SK-N-MC (cell line): ENCODE results near the gene PSMG4.
A peak's percentile ranks its signal among the peaks of the same experiment; 100 is the strongest.

Source experiments
- DNase-seq: peaks from one replicate; pipeline ENCODE4 v3.0.0-alpha.2; 2011; ENCODE audit warnings: low read depth, low spot score
- H3K27ac ChIP-seq: fragments of 200-600 bp; sonication (generic); 2 replicates; pipeline ENCODE4 v1.5.1; 2016; ENCODE audit warnings: mixed run types
- H3K36me3 ChIP-seq: fragments of 200-600 bp; sonication (generic); 2 replicates; pipeline ENCODE4 v1.6.1; 2017; ENCODE audit warnings: antibody characterized with exemption, low read length, mixed read lengths; ENCODE audit not compliant: insufficient read depth
- H3K4me3 ChIP-seq: fragments of 200-600 bp; sonication (generic); 2 replicates; pipeline ENCODE4 v1.5.1; 2016
- H3K9ac ChIP-seq: fragments of 200-600 bp; sonication (generic); 2 replicates; pipeline ENCODE4 v1.8.0; 2017; ENCODE audit warnings: mixed run types, mixed read lengths; ENCODE audit not compliant: insufficient read length
- H3K9me3 ChIP-seq: fragments of 200-600 bp; sonication (generic); 2 replicates; pipeline ENCODE4 v1.6.1; 2017; ENCODE audit warnings: low read depth, mild to moderate bottlenecking, antibody characterized with exemption, low read length, moderate library complexity, mixed read lengths
- EZH2 ChIP-seq: fragments of 200-600 bp; sonication (generic); IDR thresholded peaks from one replicate; pipeline ENCODE4 v1.6.1; 2017; ENCODE audit warnings: antibody characterized with exemption
- FOXP2 ChIP-seq: optimal IDR thresholded peaks from 2 replicates; pipeline ENCODE3; 2011; ENCODE audit warnings: mild to moderate bottlenecking, moderate library complexity; ENCODE audit not compliant: insufficient read depth; ENCODE audit errors: extremely low read length, control extremely low read depth
- POLR2AphosphoS5 ChIP-seq: IDR thresholded peaks from 2 replicates; pipeline ENCODE4 v1.6.1; 2012; ENCODE audit warnings: mild to moderate bottlenecking, low read depth, low read length, borderline replicate concordance

Gene PSMG4, protein sequence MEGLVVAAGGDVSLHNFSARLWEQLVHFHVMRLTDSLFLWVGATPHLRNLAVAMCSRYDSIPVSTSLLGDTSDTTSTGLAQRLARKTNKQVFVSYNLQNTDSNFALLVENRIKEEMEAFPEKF

DNA sequence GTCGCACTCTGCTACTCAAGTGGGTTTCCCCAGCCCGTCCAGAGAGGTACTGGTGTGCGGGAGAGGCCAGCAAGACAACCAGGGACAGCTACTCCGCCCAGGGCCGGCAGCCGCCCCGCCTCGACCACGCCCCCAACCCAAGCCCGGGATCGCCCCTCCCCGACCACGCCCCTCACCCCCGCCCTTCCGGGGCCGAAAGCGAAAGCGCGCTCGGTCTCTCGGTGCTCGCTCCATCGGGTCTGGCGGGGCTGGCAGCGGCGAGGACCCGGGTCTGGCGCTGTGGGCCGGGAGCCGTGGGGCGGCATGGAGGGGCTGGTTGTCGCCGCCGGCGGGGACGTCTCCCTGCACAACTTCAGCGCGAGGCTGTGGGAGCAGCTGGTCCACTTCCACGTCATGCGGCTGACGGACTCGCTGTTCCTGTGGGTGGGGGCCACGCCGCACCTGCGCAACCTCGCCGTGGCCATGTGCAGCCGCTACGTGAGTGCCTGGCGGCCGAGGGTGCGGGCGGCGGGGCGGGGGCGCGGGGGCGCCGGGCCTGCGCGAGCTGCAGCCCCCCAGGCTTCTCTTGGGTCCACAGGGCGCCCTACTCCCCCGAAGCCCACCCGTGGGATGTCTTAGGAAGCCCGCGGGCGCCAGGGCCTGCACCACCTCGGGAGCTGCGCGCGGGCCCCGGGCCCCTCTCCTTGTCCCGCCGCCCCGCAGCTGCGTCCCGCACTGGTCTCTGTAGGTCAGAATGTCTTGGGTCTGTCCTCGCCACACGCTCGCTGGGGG is at the start of gene PSMG4:
PSMG4 (plus strand) TSS at position 228 of the 771 bp plus-strand sequence; CDS start at position 304, 76 bp downstream.
- Histone ChIP-seq H3K4me3 (peak within 1 kb of the TSS; percentile 98), H3K9ac (peak within 1 kb of the TSS; percentile 85), H3K36me3 (peaks cover 7% of the 10 kb centered on the region), H3K9me3 (no peaks in the 10 kb centered on the region), H3K27ac (no peak within 1 kb of the TSS)
- TF ChIP-seq EZH2 (no peak), POLR2AphosphoS5 (peak; percentile 93)
- no peak for DNase-seq

DNA sequence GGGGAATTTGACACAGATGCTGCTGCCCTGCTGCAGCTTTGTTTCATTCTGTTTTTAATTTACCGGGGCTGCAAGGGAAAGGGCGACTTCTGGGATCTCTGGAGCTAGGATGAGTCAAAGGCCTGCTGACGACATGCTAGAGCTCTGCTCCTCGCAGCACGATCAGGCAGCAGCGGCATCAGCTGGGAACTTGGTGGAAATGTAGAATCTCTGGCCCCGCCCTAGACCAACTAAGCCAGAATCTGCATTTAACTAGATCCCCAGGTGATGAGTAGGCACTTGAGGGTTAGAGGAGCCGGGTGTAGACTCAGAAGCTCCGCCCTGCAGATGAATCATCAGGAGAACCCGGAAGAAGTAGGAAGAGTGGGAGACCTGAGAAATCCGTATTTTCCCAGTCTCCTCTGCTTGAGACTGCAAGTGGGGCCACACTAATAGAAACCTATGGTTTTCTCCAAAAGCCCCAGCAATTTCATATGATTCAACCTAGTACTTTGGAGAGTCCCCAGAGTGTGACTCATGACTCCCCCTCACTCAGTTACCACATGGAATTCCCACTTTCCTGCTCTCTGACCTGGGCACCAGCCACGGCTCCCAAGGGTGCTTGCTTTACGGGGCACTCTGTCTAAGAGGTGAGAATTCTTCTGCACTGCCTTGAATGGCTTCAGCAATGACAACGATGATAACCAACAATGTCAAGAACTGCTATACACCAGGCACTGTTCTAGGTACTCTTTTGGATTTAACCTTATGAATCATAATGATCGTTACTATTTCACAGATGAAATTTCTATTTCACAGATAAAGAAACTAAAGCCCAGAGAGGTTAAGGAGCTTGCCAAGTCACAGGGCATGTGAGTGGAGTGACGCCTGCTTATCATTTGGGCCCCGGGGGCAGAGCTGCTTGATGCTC is 49.4 kb upstream of the PSMG4 start:
- Histone ChIP-seq H3K9ac (no peak overlapping the region), H3K27ac (no peak overlapping the region), H3K36me3 (no peaks in the 10 kb centered on the region), H3K4me3 (no peak overlapping the region), H3K9me3 (no peaks in the 10 kb centered on the region)
- TF ChIP-seq FOXP2: no peak
- no peak for DNase-seq

- DNase-seq: no peak
- Histone ChIP-seq H3K4me3 (no peak overlapping the region), H3K27ac (no peak overlapping the region), H3K9ac (no peak overlapping the region), H3K9me3 (no peaks in the 10 kb centered on the region), H3K36me3 (no peaks in the 10 kb centered on the region)
- TF ChIP-seq FOXP2 (no peak), EZH2 (no peak)
Measured at GRCh38 chr6:3210024-3210610, 48.6 kb upstream of the PSMG4 start.

GRCh38 chr6:3211681-3212080 is 47.1 kb upstream of the PSMG4 start:
- Histone ChIP-seq H3K27ac (no peak overlapping the region), H3K4me3 (no peak overlapping the region), H3K9ac (no peak overlapping the region), H3K36me3 (no peaks in the 10 kb centered on the region), H3K9me3 (no peaks in the 10 kb centered on the region)
- DNase-seq: no peak
- TF ChIP-seq POLR2AphosphoS5 (no peak), EZH2 (no peak), FOXP2 (no peak)

- no peaks in the 10 kb centered on the region for H3K36me3 ChIP-seq
- TF ChIP-seq EZH2 (no peak), FOXP2 (no peak), POLR2AphosphoS5 (no peak)
- no peak for DNase-seq
- H3K4me3 ChIP-seq: no peak overlapping the region
- no peak overlapping the region for H3K27ac ChIP-seq
- no peak overlapping the region for H3K9ac ChIP-seq
- H3K9me3 ChIP-seq: no peaks in the 10 kb centered on the region
Measured at GRCh38 chr6:3212261-3212660, 46.5 kb upstream of the PSMG4 start.

- no peak for DNase-seq
- no peak overlapping the region for H3K4me3 ChIP-seq
- no peak overlapping the region for H3K9ac ChIP-seq
- H3K9me3 ChIP-seq: no peaks in the 10 kb centered on the region
- no peak for TF ChIP-seq POLR2AphosphoS5
- TF ChIP-seq FOXP2: no peak
- TF ChIP-seq EZH2: no peak
- H3K27ac ChIP-seq: no peak overlapping the region
- H3K36me3 ChIP-seq: no peaks in the 10 kb centered on the region
Measured at GRCh38 chr6:3213334-3213695, 45.4 kb upstream of the PSMG4 start.

DNA sequence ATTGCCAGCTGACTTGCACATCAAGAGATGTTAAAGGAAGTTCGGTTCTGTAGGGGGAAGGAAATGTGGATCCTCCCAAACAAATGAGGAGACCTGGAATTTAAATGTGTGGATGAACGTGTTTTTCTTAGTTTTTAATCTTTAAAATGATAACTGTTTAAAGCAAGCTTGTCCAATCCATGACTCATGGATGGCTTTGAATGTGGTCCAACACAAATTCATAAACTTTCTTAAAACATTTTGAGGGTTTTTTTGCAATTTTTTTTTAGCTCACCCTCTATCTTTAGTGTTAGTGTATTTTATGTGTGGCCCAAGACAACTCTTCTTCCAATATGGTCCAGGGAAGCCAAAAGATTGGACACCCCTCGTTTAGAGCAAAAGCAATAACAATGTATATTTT is 43.8 kb upstream of the PSMG4 start:
- DNase-seq: no peak
- Histone ChIP-seq H3K4me3 (no peak overlapping the region), H3K9me3 (no peaks in the 10 kb centered on the region), H3K9ac (no peak overlapping the region), H3K27ac (no peak overlapping the region), H3K36me3 (no peaks in the 10 kb centered on the region)
- TF ChIP-seq FOXP2 (no peak), EZH2 (no peak), POLR2AphosphoS5 (no peak)

DNA sequence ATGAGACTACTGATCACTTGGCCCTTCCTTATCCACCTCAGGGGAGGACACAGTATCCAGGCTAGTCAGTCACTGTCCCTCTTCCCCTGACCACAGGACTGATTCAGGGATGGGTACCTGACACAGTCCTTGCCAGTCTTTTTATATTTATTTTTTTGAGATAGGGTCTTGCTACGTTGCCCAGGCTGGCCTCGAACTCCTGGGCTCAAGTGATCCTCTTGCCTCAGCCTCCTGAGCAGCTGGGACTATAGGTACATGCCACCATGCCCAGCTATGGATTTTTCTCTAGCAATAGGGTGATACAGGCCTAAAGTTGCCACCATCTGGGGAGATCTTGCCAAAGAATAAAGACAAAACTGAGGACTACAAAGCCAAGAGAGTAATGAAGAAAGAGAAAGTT is 41.5 kb upstream of the PSMG4 start:
- H3K4me3 ChIP-seq: no peak overlapping the region
- no peak overlapping the region for H3K27ac ChIP-seq
- H3K36me3 ChIP-seq: no peaks in the 10 kb centered on the region
- no peaks in the 10 kb centered on the region for H3K9me3 ChIP-seq
- TF ChIP-seq EZH2 (no peak), POLR2AphosphoS5 (no peak), FOXP2 (no peak)
- no peak overlapping the region for H3K9ac ChIP-seq
- no peak for DNase-seq
